Endothelial cell of umbilical vein (primary cell): Measurements from ENCODE around the gene ZNF346. TPM values are rescaled to one million over a fixed set of nuclear protein-coding genes. Genes with fewer than 3 reads are reported as not detected.

Source experiments
- BruUV-seq: library from RNA; stranded (reverse); fragments of 400-500 nt; replicated peaks from 2 replicates; lab custom pipeline; 2021; lab: Mats Ljungman, UMichigan
- CTCF ChIA-PET: fragments of 300-600, 350-600 bp; sonication (Branson Sonifier 250); formaldehyde crosslinking; loops from one replicate; lab custom pipeline; 2021; ENCODE audit warnings: antibody characterized with exemption, inconsistent platforms; lab: Charles Lee
- POLR2A ChIA-PET: fragments of 300-600, 350-600 bp; sonication (Branson Sonifier 250); formaldehyde crosslinking; loops from one replicate; lab custom pipeline; 2021; ENCODE audit warnings: antibody characterized with exemption, inconsistent platforms; lab: Charles Lee
- DNase-seq: peaks from one replicate; pipeline ENCODE4 v3.0.0-alpha.2; 2011; ENCODE audit warnings: low read depth, low spot score
- FAIRE-seq: peaks from 2 replicates; lab custom pipeline; 2011; peaks lifted over from hg19 to GRCh38; lab: Jason Lieb, UNC
- H2AFZ ChIP-seq: 2 replicates; pipeline ENCODE4 v1.6.0; 2012; ENCODE audit warnings: low read depth, low read length, control low read depth, inconsistent platforms
- H3K27ac ChIP-seq: 2 replicates; pipeline ENCODE4 v1.5.1; 2011; ENCODE audit warnings: low read depth, mild to moderate bottlenecking, control low read depth, low read length, moderate library complexity; ENCODE audit not compliant: insufficient read depth
- H3K27me3 ChIP-seq, 2 experiments: 2 replicates each; pipeline versions ENCODE4 v1.6.0 to v1.6.1; 2011; ENCODE audit warnings: low read length in 2 of 2, mixed read lengths in 1 of 2; ENCODE audit not compliant: control insufficient read depth in 2 of 2, insufficient read depth in 2 of 2
- H3K36me3 ChIP-seq, 2 experiments: 2 replicates in 1 of 2; 3 replicates in 1 of 2; pipeline ENCODE4 v1.5.1; 2011; ENCODE audit warnings: low read length in 2 of 2, mild to moderate bottlenecking in 1 of 2, moderate library complexity in 1 of 2; ENCODE audit not compliant: control insufficient read depth in 2 of 2, insufficient read depth in 2 of 2; ENCODE audit errors: extremely low read depth in 1 of 2
- H3K4me1 ChIP-seq: 3 replicates; pipeline ENCODE4 v1.5.1; 2011; ENCODE audit warnings: mild to moderate bottlenecking, low read length; ENCODE audit not compliant: control insufficient read depth, insufficient read depth; ENCODE audit errors: extremely low read depth
- H3K4me2 ChIP-seq: 2 replicates; pipeline ENCODE4 v1.6.1; 2011; ENCODE audit warnings: low read length, control low read depth, mixed read lengths; ENCODE audit not compliant: insufficient read depth
- H3K4me3 ChIP-seq, 3 experiments: fragments of 200-600 bp in 1 of 3; sonication (generic), shearing (Covaris generic) in 1 of 3; replicated peaks in 1 of 3; 2 replicates each; pipeline ENCODE4 v1.5.1; 2011 to 2016; ENCODE audit warnings: control low read depth in 3 of 3, low read length in 3 of 3, mild to moderate bottlenecking in 2 of 3, inconsistent platforms in 1 of 3, low read depth in 1 of 3, moderate library complexity in 1 of 3; ENCODE audit not compliant: insufficient read depth in 1 of 3
- H3K79me2 ChIP-seq: 2 replicates; pipeline ENCODE4 v1.6.0; 2012; ENCODE audit warnings: low read length, inconsistent platforms; ENCODE audit not compliant: control insufficient read depth, insufficient read depth
- H3K9ac ChIP-seq: replicated peaks from 2 replicates; pipeline ENCODE3; 2011; ENCODE audit warnings: low read length, control low read depth; ENCODE audit not compliant: insufficient read depth; ENCODE audit errors: extremely low read depth
- H3K9me1 ChIP-seq: replicated peaks from 3 replicates; pipeline ENCODE4 v1.6.0; 2011; ENCODE audit warnings: mild to moderate bottlenecking, low read length; ENCODE audit not compliant: control insufficient read depth, insufficient read depth; ENCODE audit errors: extremely low read depth
- H3K9me3 ChIP-seq: replicated peaks from 2 replicates; pipeline ENCODE4 v1.5.1; 2012; ENCODE audit warnings: low read length, inconsistent platforms; ENCODE audit not compliant: control insufficient read depth, insufficient read depth
- H4K20me1 ChIP-seq: replicated peaks from 2 replicates; pipeline ENCODE3; 2011; ENCODE audit warnings: mild to moderate bottlenecking, low read length; ENCODE audit not compliant: control insufficient read depth, insufficient read depth; ENCODE audit errors: extremely low read depth
- EZH2 ChIP-seq: IDR thresholded peaks from 2 replicates; pipeline ENCODE4 v1.6.1; 2012; ENCODE audit warnings: borderline replicate concordance, low read depth, mild to moderate bottlenecking, moderate library complexity, low read length, inconsistent platforms; ENCODE audit not compliant: severe bottlenecking
- FOS ChIP-seq: IDR thresholded peaks from 2 replicates; pipeline ENCODE4 v1.6.1; 2011; ENCODE audit warnings: mild to moderate bottlenecking, low read length, moderate library complexity, borderline replicate concordance; ENCODE audit not compliant: insufficient read depth
- GATA2 ChIP-seq: IDR thresholded peaks from 2 replicates; pipeline ENCODE4 v1.7.0; 2011; ENCODE audit warnings: low read depth, mild to moderate bottlenecking, moderate library complexity, mixed read lengths, low read length; ENCODE audit not compliant: insufficient read length, insufficient read depth
- JUN ChIP-seq: IDR thresholded peaks from 2 replicates; pipeline ENCODE4 v1.6.1; 2011; ENCODE audit warnings: borderline replicate concordance, low read depth; ENCODE audit not compliant: insufficient read length, insufficient read depth
- MYC ChIP-seq: IDR thresholded peaks from one replicate; pipeline ENCODE4 v1.6.1; 2011; ENCODE audit warnings: mild to moderate bottlenecking, low read depth, low read length
- POLR2A ChIP-seq: IDR thresholded peaks from 2 replicates; pipeline ENCODE4 v1.6.1; 2012; ENCODE audit warnings: low read depth, mild to moderate bottlenecking, control low read depth, low read length
- POLR2AphosphoS5 ChIP-seq: IDR thresholded peaks from 2 replicates; pipeline ENCODE4 v1.6.1; 2012; ENCODE audit warnings: low read depth, mild to moderate bottlenecking, control low read depth, low read length, moderate library complexity; ENCODE audit not compliant: insufficient read depth
- dilution Hi-C: fragments of 300-500 bp; cut with MboI; formaldehyde crosslinking; loops from one replicate; pipeline ENCODE4 v1.15.0; 2019; ENCODE audit warnings: low sequenced_read_pairs; ENCODE audit not compliant: extremely low pct_ligation_motif_present
- intact Hi-C: fragments of 100-400 bp; cut with micrococcal nuclease; formaldehyde crosslinking; loops from one replicate; pipeline ENCODE4 v1.10.0; 2022
- polyA plus RNA-seq, 4 experiments: library from polyadenylated mRNA; depleted of rRNA in 3 of 4; stranded (reverse) in 3 of 4; unstranded in 1 of 4; fragments of >200 nt; gene quantifications; 2 replicates each; pipeline versions ENCODE4 v1.2.1 to v1.2.3, GENCODE V29; 2011 to 2012; ENCODE audit warnings: missing spikeins in 1 of 4
- total RNA-seq: library from RNA; stranded (reverse); gene quantifications from 2 replicates; pipeline ENCODE4 v1.2.3, GENCODE V29; 2021
- TF ChIP-seq, protein P1 (sequence below), 2 donors: IDR thresholded peaks; 1 replicate in 1 of 2; 2 replicates in 1 of 2; pipeline ENCODE4 v1.5.1; 2011; ENCODE audit warnings: low read length in 2 of 2, mild to moderate bottlenecking in 2 of 2, moderate library complexity in 2 of 2, control low read depth in 1 of 2, inconsistent platforms in 1 of 2, low read depth in 1 of 2; ENCODE audit not compliant: insufficient read depth in 1 of 2; ENCODE audit errors: extremely low read depth in 1 of 2
- TF ChIP-seq, protein P2 (sequence below): IDR thresholded peaks from 2 replicates; pipeline ENCODE4 v1.6.1; 2011; ENCODE audit not compliant: insufficient read depth, insufficient read length

ZNF346 gene
- total and polyA plus RNA-seq, 2 donors (not counting 3 experiments of a cell fraction or from before 2014, with no cell fraction given) = 25.3 to 35.2 TPM

DNA sequence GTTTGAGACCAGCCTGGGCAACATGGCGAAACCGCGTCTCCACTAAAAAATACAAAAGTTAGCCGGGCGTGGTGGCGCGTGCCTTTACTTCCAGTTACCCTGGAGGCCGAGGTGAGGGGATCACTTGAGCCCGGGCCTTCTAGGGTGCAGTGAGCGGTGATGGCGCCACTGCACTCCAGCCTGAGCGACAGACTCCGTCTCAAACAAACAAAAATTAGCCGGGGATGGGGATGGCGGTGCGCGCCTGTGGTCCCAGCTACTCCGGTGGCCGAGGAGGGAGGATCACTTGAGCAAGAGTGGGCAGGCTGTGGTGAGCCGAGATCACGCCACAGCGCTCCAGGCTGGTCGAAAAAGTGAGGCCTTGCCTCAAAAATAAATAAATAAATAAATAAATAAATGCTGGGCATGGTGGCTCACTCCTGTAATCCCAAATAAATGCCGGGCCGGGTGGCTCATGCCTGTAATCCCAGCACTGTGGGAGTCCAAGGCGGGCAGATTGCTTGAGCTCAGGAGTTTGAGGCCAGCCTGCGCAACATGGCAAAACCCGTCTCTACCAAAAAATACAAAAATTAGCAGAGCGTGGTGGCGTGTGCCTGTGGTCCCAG is 95.0 kb downstream of the ZNF346 start:
- CTCF ChIA-PET = interaction anchor here (1.0 to 1.3 kb wide), 4 partner anchors 46 to 457 kb away, joined by 3 to 4 read pairs (median 3); no protein-coding TSS in a partner anchor
- Histone ChIP-seq H3K27ac (no peak overlapping the region), H3K4me2 (no peak overlapping the region), H2AFZ (peak overlapping the region; percentile 65), H3K36me3 (no peaks in the 10 kb centered on the region), H3K9me3 (no peaks in the 10 kb centered on the region), H3K4me1 (no peaks in the 10 kb centered on the region), H3K4me3 (no peak overlapping the region), H3K27me3 (no peaks in the 10 kb centered on the region), H3K9ac (no peak overlapping the region), H3K9me1 (no peaks in the 10 kb centered on the region), H3K79me2 (no peaks in the 10 kb centered on the region), H4K20me1 (no peaks in the 10 kb centered on the region)
- FAIRE-seq (no peak), DNase-seq (no peak)
- no TSS peak for BruUV-seq
- intact Hi-C loops = loop anchor here (2.0 kb wide), 1 partner anchor 15 kb away; the partner anchor contains the start of gene NSD1
- dilution Hi-C loops = no loop called here
- POLR2A ChIA-PET = no interaction called here
- TF ChIP-seq, protein P1, sequence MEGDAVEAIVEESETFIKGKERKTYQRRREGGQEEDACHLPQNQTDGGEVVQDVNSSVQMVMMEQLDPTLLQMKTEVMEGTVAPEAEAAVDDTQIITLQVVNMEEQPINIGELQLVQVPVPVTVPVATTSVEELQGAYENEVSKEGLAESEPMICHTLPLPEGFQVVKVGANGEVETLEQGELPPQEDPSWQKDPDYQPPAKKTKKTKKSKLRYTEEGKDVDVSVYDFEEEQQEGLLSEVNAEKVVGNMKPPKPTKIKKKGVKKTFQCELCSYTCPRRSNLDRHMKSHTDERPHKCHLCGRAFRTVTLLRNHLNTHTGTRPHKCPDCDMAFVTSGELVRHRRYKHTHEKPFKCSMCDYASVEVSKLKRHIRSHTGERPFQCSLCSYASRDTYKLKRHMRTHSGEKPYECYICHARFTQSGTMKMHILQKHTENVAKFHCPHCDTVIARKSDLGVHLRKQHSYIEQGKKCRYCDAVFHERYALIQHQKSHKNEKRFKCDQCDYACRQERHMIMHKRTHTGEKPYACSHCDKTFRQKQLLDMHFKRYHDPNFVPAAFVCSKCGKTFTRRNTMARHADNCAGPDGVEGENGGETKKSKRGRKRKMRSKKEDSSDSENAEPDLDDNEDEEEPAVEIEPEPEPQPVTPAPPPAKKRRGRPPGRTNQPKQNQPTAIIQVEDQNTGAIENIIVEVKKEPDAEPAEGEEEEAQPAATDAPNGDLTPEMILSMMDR (IDR thresholded peaks at IDR 0.05; ENCODE audit: extremely low read depth in 1 of 2, insufficient read depth in 1 of 2, low read depth in 1 of 2, low read length in 2 of 2) = no peak

DNA sequence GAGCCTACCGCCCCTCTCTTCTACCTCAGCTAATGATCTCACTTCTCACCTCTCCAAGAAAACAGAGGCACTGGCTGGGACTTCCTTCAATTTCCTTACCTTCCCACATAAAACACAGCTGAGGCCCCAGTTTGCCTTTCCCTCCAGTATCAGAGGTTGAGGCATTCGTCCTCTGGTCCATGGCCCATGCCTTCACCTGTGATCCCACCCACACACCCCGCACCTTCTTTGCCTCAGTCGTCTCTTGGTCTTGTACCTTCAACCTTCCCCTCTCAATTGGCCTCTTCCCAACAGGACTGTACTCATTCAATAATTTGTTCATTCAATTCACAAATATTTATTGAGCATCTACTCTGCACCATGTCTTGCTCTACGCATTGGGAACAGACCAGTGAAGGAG is 100.1 kb downstream of the ZNF346 start:
- Histone ChIP-seq H3K79me2 (no peaks in the 10 kb centered on the region), H3K4me1 (no peaks in the 10 kb centered on the region), H3K4me3 (no peak overlapping the region), H3K9me3 (no peaks in the 10 kb centered on the region), H3K9ac (no peak overlapping the region), H3K9me1 (no peaks in the 10 kb centered on the region), H2AFZ (no peak overlapping the region), H3K27me3 (no peaks in the 10 kb centered on the region), H3K4me2 (no peak overlapping the region), H4K20me1 (no peaks in the 10 kb centered on the region), H3K27ac (no peak overlapping the region), H3K36me3 (no peaks in the 10 kb centered on the region)
- no peak for TF ChIP-seq JUN
- no peak for TF ChIP-seq FOS
- TF ChIP-seq POLR2A = no peak
- TF ChIP-seq, protein P1 (IDR thresholded peaks at IDR 0.05; ENCODE audit: extremely low read depth in 1 of 2, insufficient read depth in 1 of 2, low read depth in 1 of 2, low read length in 2 of 2) = no peak
- TF ChIP-seq GATA2 = no peak
- no peak for TF ChIP-seq MYC
- TF ChIP-seq, protein P2, sequence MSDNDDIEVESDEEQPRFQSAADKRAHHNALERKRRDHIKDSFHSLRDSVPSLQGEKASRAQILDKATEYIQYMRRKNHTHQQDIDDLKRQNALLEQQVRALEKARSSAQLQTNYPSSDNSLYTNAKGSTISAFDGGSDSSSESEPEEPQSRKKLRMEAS = no peak
- TF ChIP-seq POLR2AphosphoS5 = no peak
- TF ChIP-seq EZH2 = no peak
- CTCF ChIA-PET = interaction anchor here (0.7 to 0.9 kb wide), 2 partner anchors 9 to 11 kb away, joined by 4 to 5 read pairs; no protein-coding TSS in a partner anchor
- intact Hi-C loops = no loop called here
- DNase-seq = no peak
- FAIRE-seq = no peak
- dilution Hi-C loops = no loop called here
- no TSS peak for BruUV-seq
- POLR2A ChIA-PET = no interaction called here
